GM12865 (cell line): ENCODE results near the gene OCA2.

Source experiments
- DNase-seq: peaks from one replicate; pipeline ENCODE4 v3.0.0; 2010; ENCODE audit warnings: low read depth
- H3K4me3 ChIP-seq: 2 replicates; pipeline ENCODE4 v1.5.1; 2011; ENCODE audit warnings: mild to moderate bottlenecking, low read depth, low read length, control low read depth
- CTCF ChIP-seq: IDR thresholded peaks from 2 replicates; pipeline ENCODE4 v1.5.1; 2011; ENCODE audit warnings: low read length, control low read depth, low read depth, inconsistent platforms; ENCODE audit not compliant: insufficient read depth; ENCODE audit errors: missing control alignments

OCA2 gene

GRCh38 chr15:28131946-28132345, 32.8 kb upstream of the OCA2 start:
- DNase-seq, result no peak
- H3K4me3 ChIP-seq, result no peak overlapping the region
- TF ChIP-seq CTCF, result no peak

GRCh38 chr15:28131400-28131799, 32.3 kb upstream of the OCA2 start:
- no peak for TF ChIP-seq CTCF

GRCh38 chr15:28130651-28131050, 31.5 kb upstream of the OCA2 start:
- no peak for TF ChIP-seq CTCF
- no peak overlapping the region for H3K4me3 ChIP-seq
- no peak for DNase-seq

More at GRCh38 chr15:28131400-28131799, 32.3 kb upstream of the OCA2 start:
- no peak overlapping the region for H3K4me3 ChIP-seq
- no peak for DNase-seq

GRCh38 chr15:28129231-28129848, 30.2 kb upstream of the OCA2 start:
- DNase-seq, result no peak
- TF ChIP-seq CTCF, result no peak
- H3K4me3 ChIP-seq, result no peak overlapping the region

GRCh38 chr15:28128031-28128430, 28.9 kb upstream of the OCA2 start:
- TF ChIP-seq CTCF, result no peak
- no peak overlapping the region for H3K4me3 ChIP-seq
- no peak for DNase-seq

- TF ChIP-seq CTCF, result no peak
- no peak overlapping the region for H3K4me3 ChIP-seq
- no peak for DNase-seq
Measured at GRCh38 chr15:28127036-28127435, 27.9 kb upstream of the OCA2 start.
